ENCODE results near the gene CLCC1.
"Not testable (repeated sequence)": the region's sequence is repeated elsewhere in the genome, so short reads cannot be mapped to it uniquely, and the experiment has no call there.

The CLCC1 gene

DNA sequence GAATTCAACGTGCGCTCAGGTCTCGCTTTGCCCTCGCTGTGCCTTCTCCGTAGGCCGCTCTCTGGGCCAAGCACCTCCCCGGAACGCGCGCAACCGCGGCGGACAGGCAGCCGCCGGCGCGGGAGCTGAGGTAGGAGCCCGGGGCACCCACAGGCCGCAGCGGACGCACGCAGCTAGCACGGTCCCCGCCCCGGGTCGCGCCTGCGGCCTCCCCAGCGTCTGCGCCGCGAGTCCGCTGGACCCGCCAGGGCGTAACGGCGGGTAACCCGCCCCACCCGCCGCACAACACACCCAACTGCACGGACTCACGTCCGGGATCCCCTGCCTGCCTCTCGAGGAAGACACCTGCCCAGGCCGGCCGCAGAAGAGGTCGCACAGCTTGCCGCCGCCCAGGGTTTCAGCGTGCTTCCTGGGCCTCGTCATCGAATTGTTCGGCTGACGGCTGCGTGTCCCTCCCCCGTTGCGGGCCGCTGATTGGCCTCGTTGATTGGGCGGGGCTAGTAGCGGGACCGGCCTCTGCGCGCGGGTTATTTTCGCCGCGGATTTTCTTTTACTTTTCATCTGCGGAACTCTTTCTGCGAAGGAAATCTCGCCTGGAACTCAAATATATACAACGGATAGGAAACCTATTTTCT, at the start of gene CLCC1:
TSS of gene CLCC1 (minus strand) at position 433 of the 635 bp plus-strand sequence. CDS start 13,047 bp downstream, outside the sequence.
- DNase-seq, result peak; percentile 69

DNA sequence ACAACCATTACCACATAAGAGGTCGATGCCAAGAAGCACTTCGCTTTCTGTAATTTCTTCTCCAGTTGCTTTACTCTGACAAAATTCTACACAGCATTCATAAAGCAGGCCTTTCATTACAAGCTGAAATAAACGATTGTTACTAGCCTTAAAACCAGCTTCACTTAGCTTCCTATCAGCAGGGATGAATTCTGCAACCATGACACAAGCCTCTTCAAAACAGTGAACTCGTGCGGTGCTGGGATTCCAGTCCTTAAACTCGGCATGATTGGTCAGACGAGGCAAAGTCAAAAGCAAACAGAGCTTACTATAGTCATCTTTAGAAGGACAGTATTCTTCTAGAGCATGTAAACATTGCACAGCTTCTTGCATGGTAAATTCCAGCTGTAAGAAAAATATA, 48.1 kb upstream of the CLCC1 start:
- DNase-seq, result no peak

- not testable (repeated sequence) for DNase-seq
These were observed 33.3 kb upstream of the CLCC1 start for GRCh38 chr1:108996622-108997021.

DNA sequence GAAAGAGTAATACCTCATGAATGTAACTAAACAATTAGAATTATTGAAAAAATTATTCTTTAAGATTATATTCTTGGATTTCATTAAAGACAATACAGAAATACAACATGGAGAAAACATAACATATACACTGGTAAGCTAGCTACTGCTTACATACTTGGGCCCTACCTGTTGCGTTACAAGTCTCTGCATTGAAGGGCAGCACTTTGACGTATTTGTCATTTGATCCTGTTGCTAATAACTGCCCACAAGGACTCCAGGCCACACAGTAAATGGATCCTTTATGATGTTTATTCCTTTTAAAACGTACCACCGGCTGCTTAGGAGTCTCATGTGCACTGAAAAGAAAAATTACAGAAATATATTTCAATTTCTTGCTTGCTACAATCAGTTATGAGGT, 19.8 kb upstream of the CLCC1 start:
- no peak for DNase-seq

GRCh38 chr1:108976658-108977057, 13.4 kb upstream of the CLCC1 start:
- DNase-seq, result no peak

GRCh38 chr1:108972951-108973350, 9.7 kb upstream of the CLCC1 start:
- DNase-seq, result no peak

GRCh38 chr1:108969346-108969745, 6.1 kb upstream of the CLCC1 start:
- no peak for DNase-seq

DNA sequence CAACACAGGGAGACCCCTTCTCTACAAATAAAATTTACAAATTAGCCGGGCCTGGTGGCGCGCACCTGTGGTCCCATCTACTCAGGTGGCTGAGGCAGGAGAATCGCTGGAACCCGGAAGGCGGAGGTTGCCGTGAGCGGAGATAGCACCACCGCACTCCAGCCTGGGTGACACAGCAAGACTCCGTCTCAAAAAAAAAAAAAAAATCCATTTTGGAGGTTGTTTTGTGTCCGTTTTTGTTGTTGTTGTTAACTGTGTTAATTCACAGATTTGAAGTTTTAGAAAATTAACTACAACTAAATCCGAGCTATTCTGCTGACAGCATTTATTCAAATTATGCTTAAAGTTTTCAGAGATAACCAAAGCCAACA, 618 bp downstream of the CLCC1 start:
- no peak for DNase-seq

- no peak for DNase-seq
These were observed 1.4 kb downstream of the CLCC1 start for GRCh38 chr1:108961752-108962486.

DNA sequence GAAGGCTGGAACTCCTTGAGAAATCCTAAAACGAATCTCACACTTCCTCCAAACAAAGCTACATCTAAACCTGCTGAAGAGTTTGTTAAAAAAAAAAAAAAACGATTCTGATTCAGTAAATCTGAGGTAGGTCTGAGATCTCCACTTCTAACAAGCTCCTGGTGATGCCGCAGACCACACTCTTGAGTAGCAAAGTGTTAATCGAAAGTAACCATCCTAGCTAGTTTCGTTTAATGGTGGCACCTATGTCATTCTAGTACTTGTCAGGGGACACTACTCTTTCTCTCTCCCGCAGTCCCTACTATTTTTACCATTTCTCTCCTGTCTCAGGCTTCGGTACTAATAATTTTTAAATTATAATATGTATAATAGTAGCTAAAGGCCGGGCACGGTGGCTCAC, 2.1 kb downstream of the CLCC1 start:
- no peak for DNase-seq

- no peak for DNase-seq
These were observed 2.6 kb downstream of the CLCC1 start for GRCh38 chr1:108960719-108961118.

DNA sequence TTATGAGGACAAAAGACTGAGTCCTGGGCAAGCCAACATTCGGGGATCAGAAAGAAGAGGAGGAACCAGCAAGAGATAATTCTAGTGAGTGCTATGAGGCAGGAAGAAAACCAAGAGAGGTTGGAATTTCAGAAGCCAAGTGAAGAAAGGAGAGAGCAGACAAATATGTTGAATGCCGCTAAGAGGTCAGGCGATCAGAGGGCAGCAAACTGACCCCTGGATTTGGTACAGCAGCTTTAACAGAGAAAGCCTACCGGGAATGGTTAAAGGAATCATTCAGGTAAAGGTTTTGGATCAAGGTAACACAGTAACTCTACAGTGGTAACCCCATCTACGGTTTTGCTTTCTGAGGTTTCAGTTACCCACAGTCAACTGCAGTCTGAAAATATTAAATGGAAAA, 5.4 kb downstream of the CLCC1 start:
- no peak for DNase-seq

- no peak for DNase-seq
These were observed 7.4 kb downstream of the CLCC1 start for GRCh38 chr1:108955881-108956280.

GRCh38 chr1:108955111-108955510, 8.2 kb downstream of the CLCC1 start:
- no peak for DNase-seq

GRCh38 chr1:108953452-108953851, 9.8 kb downstream of the CLCC1 start:
- no peak for DNase-seq

DNA sequence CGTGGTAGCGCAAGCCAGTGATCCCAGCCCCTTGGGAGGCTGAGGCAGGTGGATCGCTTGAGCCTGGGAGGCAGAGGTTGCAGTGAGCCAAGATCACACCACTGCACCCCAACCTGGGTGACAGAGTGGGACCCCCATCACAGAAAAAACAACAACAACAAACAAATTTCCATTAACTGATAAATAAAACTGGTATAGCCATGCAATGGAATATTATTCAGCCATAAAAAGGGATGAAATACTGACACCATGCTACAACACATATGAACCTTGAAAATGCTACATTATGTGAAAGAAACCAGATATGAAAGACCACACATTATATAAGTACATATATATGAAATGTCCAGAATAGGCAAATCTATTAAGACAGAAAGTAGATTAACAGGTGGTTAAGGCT, 12.0 kb downstream of the CLCC1 start:
- no peak for DNase-seq

DNA sequence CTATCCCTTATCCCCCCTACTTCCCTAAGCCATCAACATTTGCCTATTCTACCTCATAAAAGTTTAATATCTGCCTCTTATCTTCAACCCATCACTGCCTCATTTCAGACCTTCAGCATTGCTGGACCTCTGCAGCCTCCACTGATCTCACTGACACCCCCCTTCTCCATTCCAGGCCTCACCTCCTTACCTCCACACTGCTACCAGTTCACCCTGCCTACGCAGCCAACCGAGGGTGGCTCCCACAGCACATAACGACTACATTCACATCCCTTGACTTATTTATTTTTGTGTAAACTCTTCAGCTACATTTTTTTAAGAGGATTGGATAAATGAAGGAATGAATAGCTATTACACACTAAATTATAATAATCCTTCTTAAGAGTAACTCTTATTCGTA, 14.2 kb downstream of the CLCC1 start:
- DNase-seq, result no peak

DNA sequence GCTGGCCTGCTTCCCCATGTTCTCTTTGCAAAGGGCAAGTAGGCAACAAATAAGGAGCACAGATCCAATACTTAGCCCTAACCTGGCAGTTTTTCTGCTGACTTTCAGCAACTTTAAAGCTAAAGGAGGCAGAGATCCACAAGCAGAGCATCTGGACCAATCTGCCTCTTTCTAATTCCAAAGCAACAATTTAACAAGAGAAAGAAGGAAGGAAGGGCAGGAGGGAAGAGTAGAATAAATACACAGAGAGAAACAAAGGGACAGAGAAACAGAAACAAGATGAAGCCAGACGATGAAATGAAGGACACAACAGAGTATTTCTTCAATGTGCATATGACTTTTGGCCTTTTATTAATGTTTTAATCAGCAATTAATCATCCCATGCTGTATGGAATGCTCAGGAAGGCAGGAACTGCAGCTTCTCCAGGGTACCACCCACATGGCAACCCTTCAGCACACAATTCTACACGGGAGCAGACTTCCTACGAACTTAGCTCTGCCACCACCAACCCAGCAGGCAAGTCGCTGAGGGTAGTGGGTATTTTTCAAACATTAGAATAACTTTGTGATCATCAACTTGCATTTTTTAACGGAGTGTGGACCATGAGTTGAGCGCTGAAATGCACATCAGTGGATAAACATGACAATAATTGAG, 15.3 kb downstream of the CLCC1 start:
- DNase-seq, result no peak

DNA sequence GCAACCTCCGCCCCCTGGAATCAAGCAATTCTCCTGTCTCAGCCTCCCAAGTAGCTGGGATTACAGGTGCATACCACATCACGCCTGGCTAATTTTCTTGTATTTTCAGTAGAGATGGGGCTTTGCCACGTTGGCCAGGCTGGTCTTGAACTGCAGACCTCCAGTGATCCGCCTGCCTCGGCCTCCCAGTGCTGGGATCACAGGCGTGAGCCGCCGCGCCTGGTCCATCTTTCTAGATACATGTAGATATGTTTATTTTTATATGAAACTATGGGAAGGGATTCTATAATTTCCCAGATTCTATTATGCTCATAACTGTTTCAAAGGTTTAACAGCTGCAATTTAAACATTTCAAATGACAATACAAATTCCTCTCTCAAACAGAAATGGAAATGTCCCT, 27.1 kb downstream of the CLCC1 start:
- DNase-seq, result no peak

DNA sequence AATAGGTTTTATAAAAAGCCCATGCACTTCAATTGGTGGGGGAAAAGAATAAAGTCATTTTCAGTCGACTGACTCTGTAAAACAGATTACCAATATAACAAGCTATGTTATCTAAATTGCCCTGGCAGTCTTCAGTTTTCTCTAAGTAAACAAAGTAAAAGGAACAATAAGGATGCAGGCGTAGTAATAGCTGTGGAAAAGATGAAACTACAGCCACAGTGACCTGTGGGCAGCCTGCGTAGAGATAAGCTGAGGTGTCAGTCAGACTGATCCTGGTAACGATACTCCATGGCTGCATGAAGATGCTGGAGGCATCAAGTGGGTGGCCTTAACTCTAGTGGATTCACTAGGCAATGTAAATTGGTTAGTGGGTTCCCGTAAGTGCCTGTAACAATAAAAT, 29.3 kb downstream of the CLCC1 start:
- DNase-seq, result no peak

DNA sequence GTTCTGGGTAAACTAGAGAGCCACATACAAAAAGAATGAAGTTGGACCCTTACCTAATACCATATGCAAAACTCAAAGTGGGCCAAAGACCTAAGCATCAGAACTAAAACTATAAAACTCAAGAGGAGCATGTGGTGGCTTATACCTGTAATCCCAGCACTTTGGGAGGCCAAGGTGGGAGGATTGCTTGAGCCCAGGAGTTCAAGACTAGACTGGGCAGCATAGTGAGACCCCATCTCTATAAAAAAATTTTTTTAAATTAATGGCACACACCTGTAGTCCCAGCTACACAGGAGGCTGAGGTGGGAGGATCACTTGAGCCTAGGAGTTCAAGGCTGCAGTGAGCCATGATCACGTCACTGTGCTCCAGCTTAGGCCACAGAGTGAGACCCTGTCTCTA, 35.7 kb downstream of the CLCC1 start:
- not testable (repeated sequence) for DNase-seq

DNA sequence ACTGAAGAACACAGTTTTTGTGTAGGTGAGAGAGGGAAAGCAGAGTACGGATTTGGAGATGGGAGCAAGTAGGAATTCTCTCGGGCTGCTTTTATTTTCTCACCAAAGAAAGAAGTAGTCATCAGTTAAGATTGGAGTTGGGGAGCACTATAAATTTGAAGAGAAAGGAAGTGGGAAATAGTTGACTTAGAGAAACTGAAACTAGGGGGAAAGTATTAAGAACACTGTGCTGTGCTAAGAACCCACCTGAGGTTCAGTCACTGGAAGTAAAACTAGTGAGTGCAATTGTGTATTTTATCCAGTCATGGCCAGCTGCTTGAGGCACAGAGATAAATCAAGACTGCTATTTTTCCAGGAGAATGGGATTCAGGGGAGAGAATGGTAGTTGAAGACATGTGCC, 37.4 kb downstream of the CLCC1 start:
- DNase-seq, result no peak

DNA sequence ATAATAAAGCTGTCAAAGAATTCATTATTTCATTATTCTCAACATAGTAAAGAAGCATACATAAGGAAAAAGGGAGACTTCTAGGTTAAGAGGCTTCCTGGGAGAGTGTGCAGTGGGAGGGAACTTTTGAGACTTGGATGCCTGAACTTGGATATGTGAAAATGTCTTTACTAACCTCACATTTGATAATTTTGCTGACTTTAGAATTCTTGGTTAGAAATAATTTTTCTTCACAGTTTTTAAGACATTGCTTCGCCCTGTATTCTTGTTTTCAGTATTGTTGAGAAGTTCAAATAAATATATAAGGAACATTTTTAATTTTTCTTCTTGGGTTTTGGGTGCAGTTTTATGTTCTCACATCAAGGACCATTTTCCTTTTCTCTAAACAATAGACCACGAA, 46.5 kb downstream of the CLCC1 start:
- DNase-seq, result no peak

Data from amniotic stem cell (primary cell).